Activated CD8-positive, alpha-beta memory T cell treated with anti-CD3 and anti-CD28 coated beads, Interleukin-2, amount 50 U/mL, for 24 hours (primary cell): ENCODE results near the gene TRPT1.
A peak's percentile ranks its signal among the peaks of the same experiment; 100 is the strongest.

Source experiments
- DNase-seq: peaks from one replicate; pipeline ENCODE4 v3.0.0-alpha.2; 2020; ENCODE audit errors: extremely low read depth

TRPT1 gene

GRCh38 chr11:64245401-64245796 is 19.4 kb upstream of the TRPT1 start:
- DNase-seq = no peak

DNA sequence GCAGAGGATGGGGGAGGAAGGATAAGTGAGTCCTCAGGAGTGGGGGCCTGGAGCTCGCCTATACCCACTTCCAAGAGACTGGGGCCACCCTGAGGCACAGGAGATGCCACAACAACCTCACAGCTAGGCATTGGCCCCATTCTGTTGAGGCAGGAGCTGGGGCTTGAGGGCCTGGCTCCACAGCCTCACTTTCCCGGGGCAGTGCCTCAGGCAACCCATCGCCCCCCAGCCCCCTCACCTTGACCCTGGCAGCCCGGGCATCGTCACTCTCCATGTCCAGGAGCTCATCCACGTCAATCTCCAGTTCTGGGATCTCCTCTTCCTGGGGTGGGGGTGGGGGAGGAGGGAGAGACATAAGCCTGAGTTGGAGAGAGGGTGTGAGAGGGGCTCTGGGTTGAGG is 19.0 kb upstream of the TRPT1 start:
- DNase-seq = no peak

DNA sequence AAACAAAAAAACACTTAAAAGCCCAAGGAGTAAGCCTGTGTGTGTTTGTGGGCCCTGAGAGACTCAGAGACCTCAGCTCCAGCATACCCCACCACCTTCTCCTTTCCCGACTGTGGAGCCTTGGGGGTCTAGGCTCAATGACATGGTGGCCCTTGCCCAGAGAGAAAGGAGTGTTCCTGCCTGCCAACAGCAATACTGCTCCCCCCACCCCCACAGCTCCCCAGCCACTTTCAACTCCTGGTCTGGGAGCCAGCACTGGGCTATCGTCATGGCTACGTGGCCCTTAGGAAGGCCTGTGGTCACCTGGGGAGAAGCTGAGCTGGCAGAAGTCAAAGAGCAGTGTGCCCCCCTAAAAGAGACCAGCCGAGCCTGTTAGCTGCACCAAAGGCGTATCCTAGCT is 18.1 kb upstream of the TRPT1 start:
- no peak for DNase-seq

GRCh38 chr11:64243236-64243854 is 17.4 kb upstream of the TRPT1 start:
- DNase-seq = no peak

- DNase-seq = no peak
Observed at GRCh38 chr11:64241491-64242374, 15.7 kb upstream of the TRPT1 start.

DNA sequence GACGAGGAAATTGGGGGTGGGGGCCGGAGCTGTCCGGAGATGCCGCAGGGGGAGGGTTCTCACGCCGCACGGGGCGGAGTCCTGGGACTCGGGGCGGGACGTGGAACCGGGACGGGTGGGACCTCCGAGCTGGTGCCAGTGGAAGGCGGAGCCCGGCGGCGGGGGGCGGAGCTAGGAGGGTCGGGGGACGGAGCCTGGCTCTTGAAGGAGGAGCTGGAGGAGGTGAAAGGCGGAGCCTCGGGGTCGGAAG is 15.2 kb upstream of the TRPT1 start:
- peak; percentile 98 for DNase-seq

DNA sequence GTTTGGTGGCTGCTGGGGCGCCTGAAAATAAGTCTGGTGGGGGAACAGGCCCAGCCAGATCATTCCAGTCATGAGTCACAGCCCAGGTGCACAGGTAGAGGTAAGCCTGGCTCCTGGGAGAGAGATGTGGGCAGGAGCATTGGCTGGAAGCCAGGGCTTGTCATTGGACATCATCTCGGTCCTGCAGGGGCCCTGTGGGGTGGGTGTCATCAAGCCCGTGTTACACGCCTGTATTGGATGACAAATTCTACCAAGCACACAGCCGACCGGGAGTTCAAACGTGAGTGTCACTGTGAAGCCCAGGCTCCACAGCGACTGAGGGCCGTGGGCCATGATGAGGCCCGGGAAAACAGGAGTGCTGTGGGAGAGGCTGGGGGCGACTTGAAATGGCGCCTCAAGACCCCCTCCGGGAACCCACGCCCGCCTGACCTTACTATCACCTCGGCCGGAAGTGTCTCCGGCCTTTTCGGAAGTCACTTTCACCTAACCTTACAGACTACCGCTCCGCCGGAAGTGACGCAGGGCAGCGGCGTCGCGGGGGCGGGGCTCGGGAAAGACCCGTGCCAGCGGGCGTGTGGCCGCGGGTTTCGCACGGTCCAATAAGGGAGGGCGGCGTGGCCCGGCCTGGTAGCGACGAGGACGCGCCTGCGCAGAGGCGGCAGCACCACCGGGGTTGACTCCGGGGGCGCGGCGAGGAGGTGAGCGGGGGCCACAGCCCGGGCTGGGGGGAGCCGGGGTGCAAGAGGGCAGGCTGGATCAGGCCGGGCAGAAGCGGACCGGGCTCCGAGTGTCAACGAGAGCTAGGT is 14.7 kb upstream of the TRPT1 start, which contains the start of gene FKBP2:
TSS of gene FKBP2 (plus strand) at position 661 of the 806 bp plus-strand sequence. CDS start 1,293 bp downstream, outside the sequence.
- DNase-seq = peak; percentile 86

DNA sequence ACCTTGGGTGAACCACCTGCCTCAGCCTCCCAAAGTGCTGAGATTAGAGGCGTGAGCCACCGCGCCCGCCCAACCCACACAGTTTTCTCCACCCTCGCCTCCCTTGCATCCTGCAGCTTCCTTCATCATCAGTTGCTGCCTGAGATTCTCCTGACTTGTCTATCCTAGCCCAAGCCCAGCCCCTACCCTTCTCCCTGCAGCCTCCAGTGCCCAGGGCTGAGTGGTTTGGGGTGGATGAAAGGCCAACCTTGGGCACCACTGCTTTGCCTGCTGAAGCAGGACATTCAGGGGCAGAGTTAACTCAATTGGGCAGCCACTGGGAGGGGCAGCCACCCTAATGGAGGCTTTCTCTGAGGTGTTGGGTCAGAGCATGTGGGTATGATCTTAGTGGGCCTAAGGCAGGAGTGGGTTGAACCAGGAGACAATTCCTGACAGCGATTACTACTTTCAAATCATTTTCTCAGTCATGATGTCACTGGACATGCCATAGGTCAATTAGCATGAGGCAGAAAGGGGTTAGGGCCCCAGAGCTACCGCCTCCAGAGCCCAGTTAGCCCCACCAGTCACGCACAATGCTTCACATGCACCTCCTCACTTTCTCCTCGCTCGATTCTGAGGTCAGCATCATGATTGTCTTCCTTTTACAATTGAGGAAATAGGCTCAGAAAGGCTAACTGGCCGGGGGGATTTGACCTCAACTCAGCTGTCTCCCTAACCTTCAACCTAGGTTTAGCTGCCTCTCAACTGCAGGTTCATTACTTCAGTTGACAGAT is 13.9 kb upstream of the TRPT1 start:
- DNase-seq = no peak

GRCh38 chr11:64238999-64239398 is 13.0 kb upstream of the TRPT1 start:
- DNase-seq = no peak

GRCh38 chr11:64238076-64238475 is 12.1 kb upstream of the TRPT1 start:
- no peak for DNase-seq

DNA sequence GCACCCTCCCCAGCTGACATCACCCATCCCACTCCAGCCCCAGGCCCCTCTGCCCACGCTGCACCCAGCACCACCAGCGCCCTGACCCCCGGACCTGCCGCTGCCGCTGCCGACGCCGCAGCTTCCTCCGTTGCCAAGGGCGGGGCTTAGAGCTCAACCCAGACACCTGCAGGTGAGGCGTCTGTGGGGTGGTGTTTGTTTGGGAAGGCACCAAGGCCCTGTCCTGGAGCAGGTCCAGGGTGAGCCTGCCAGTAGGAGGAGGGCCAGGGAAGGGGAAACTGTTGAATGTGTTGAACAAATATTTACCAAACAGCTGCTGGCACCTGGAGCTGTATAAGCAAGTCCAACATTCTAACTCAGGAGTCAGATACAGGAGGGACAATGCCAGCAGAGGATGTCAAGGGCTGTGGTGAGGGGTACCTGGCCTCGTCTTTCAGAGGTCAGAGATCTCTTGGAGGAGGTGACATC is 11.5 kb upstream of the TRPT1 start:
- DNase-seq = no peak

GRCh38 chr11:64235437-64236161 is 9.6 kb upstream of the TRPT1 start:
- no peak for DNase-seq

DNA sequence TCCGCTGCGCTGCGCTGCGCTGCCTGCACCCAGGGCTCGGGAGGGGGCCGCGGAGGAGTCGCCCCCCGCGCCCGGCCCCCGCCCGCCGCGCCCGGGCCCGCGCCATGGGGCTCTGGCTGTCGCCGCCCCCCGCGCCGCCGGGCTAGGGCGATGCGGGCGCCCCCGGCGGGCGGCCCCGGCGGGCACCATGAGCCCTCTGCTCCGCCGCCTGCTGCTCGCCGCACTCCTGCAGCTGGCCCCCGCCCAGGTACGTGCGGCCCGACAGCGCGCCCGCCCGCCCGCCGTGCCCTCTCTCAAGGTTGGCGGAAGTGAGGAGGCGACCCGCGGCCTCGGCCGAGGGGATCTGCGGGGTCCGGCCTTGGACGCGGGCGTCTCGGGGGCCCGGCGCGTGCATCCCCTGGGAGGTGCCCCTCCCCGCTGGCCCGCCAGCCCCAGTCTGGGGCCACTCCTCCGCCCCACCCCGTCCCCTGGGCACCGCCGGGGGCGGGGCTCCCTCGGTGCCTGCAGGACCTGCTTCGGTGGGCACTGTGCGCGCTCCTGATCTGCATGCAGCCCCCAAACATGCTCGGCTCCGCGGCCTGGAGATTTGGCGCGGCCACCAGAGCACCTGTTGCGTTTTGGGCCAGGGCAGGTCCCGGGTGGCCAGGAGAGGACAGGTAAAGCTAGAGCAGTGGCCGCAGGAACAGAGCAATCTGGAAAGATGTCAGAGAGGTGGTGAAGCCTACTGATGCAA is 8.8 kb upstream of the TRPT1 start:
- no peak for DNase-seq

- no peak for DNase-seq
Observed at GRCh38 chr11:64233913-64234586, 8.1 kb upstream of the TRPT1 start, which contains the start of gene VEGFB. Gene VEGFB, plus strand, starts transcription at chr11:64234584. Its CDS starts 250 bp downstream, at chr11:64234834.

GRCh38 chr11:64232967-64233315 is 7.0 kb upstream of the TRPT1 start:
- DNase-seq = no peak

DNA sequence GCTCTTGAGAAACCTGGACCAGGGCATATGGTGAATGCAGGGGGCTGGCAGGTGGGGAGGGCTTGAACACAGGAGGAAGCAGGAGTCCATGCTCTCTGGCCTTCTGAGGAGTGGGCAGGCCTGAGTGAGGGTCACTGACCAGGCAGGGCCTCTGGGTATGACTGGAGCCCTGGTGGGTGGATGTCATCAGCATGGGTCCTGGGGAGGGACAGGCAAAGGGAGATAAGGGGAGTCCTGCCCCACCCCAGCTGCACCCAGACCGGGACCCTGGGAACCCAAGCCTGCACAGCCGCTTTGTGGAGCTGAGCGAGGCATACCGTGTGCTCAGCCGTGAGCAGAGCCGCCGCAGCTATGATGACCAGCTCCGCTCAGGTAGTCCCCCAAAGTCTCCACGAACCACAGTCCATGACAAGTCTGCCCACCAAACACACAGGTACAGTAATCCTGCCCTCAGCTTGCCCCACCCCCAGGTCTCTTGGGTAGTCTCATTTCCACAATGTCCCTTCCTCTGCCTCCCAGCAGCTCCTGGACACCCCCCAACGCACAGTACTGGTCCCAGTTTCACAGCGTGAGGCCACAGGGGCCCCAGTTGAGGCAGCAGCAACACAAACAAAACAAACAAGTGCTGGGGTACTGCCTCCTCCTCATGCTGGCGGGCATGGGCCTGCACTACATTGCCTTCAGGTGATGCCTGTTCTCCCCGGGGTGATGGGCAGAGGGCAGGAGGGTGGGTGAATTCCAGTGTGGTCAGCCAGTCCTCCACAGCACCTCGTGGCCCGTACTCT is 6.4 kb upstream of the TRPT1 start:
- DNase-seq = no peak

GRCh38 chr11:64231546-64231945 is 5.6 kb upstream of the TRPT1 start:
- no peak for DNase-seq

DNA sequence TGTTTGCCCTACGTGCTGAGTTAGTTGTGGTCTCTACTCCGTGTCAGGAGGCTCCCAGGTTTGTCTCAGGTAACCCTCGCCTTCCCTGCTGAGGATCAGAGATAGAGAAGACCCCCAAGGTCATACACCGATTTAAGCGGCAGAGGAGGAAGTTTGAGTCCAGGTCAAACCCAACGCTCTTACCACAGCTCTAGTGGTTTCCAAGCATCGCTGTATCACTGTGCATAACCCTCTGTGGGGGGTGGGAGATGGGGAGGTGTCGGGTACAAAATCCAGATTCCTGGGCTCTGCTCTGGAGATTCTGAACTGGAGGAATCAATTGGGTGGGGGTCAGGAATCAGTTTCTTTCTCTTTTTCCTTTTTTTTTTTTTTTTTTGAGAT is 5.0 kb upstream of the TRPT1 start:
- DNase-seq = no peak
